Glutamatergic neuron (in vitro differentiated cells): ENCODE data around the gene PCP2. TPM values are rescaled to one million over a fixed set of nuclear protein-coding genes. Genes with fewer than 3 reads are reported as not detected.

Experiments
- DNase-seq: peaks from one replicate; pipeline ENCODE4 v3.0.0; 2022
- H3K27ac Mint-ChIP-seq: one replicate; pipeline ENCODE4 v1.8.0; 2020; ENCODE audit warnings: mild to moderate bottlenecking, mixed read lengths, inconsistent platforms; ENCODE audit not compliant: unreplicated experiment
- H3K27me3 Mint-ChIP-seq: one replicate; pipeline ENCODE4 v1.8.0; 2020; ENCODE audit warnings: mild to moderate bottlenecking, moderate library complexity, mixed read lengths, inconsistent platforms; ENCODE audit not compliant: unreplicated experiment
- H3K36me3 Mint-ChIP-seq: one replicate; pipeline ENCODE4 v1.8.0; 2020; ENCODE audit warnings: mild to moderate bottlenecking, mixed read lengths, inconsistent platforms; ENCODE audit not compliant: unreplicated experiment
- H3K4me1 Mint-ChIP-seq: one replicate; pipeline ENCODE4 v1.8.0; 2020; ENCODE audit warnings: mild to moderate bottlenecking, low read depth, mixed read lengths, inconsistent platforms; ENCODE audit not compliant: unreplicated experiment
- H3K4me3 Mint-ChIP-seq: one replicate; pipeline ENCODE4 v1.8.0; 2020; ENCODE audit warnings: mild to moderate bottlenecking, mixed read lengths, inconsistent platforms; ENCODE audit not compliant: unreplicated experiment
- H3K9me3 Mint-ChIP-seq: one replicate; pipeline ENCODE4 v1.8.0; 2020; ENCODE audit warnings: mild to moderate bottlenecking, moderate library complexity, mixed read lengths, inconsistent platforms; ENCODE audit not compliant: unreplicated experiment
- CTCF ChIP-seq: fragments of 200-600 bp; sonication (generic); IDR thresholded peaks from one replicate; pipeline ENCODE4 v1.5.0; 2021; ENCODE audit not compliant: partially characterized antibody, unreplicated experiment
- microRNA-seq: library from miRNA; unstranded; fragments of <30 nt; microRNA quantifications from one replicate; pipeline ENCODE4, GENCODE V29; 2020; ENCODE audit not compliant: unreplicated experiment
- total RNA-seq: library from RNA; stranded (reverse); fragmentation: NEBNext Ultra II Directional; extraction: Animal tissue kit (Norgen Biotek cat#: 25700); gene quantifications from one replicate; pipeline ENCODE4 v1.2.1, GENCODE V29; 2021; ENCODE audit not compliant: unreplicated experiment

PCP2 gene
- total RNA-seq, 1 donor from 2014 or later = not detected

- H3K4me1 Mint-ChIP-seq = no peaks in the 10 kb centered on the region
- no peak overlapping the region for H3K4me3 Mint-ChIP-seq
- no peak for TF ChIP-seq CTCF
- H3K27ac Mint-ChIP-seq = no peak overlapping the region
- H3K36me3 Mint-ChIP-seq = no peaks in the 10 kb centered on the region
- DNase-seq = no peak
- peaks cover 10% of the 10 kb centered on the region for H3K27me3 Mint-ChIP-seq
- H3K9me3 Mint-ChIP-seq = no peaks in the 10 kb centered on the region
These were observed 51.1 kb downstream of the PCP2 start for GRCh38 chr19:7582446-7582845.

Small RNA genes within 50 kb of the gene (microRNA-seq; reads per million reads assigned to microRNA genes)
- 4.1 reads per million, percentile 28 among the genes with 10 or more reads in this experiment for gene MIR6792

Other genes starting within 250 kb of the PCP2 start
- 2.6 TPM for gene PEX11G, start 144.7 kb downstream of the PCP2 start, total RNA-seq
- gene ZNF358, start 117.6 kb downstream of the PCP2 start, total RNA-seq = 148 TPM
- gene MCOLN1, start 111.1 kb downstream of the PCP2 start, total RNA-seq = 39.8 TPM
- gene PNPLA6, start 98.0 kb downstream of the PCP2 start, total RNA-seq = 82.0 TPM
- 47.6 TPM for gene CAMSAP3, start 37.9 kb downstream of the PCP2 start, total RNA-seq
- 32.8 TPM for gene XAB2, start 4.2 kb downstream of the PCP2 start, total RNA-seq
- gene PET100, start 3.9 kb downstream of the PCP2 start, total RNA-seq = 186 TPM
- 32.8 TPM for gene STXBP2, start 3.4 kb upstream of the PCP2 start, total RNA-seq
- not detected for gene RETN, start 35.3 kb upstream of the PCP2 start, total RNA-seq
- not detected for gene MCEMP1, start 43.4 kb upstream of the PCP2 start, total RNA-seq
- 142 TPM for gene TRAPPC5, start 47.1 kb upstream of the PCP2 start, total RNA-seq
- not detected for gene FCER2, start 68.4 kb upstream of the PCP2 start, total RNA-seq
- 14.8 TPM for gene CLEC4G, start 98.4 kb upstream of the PCP2 start, total RNA-seq
- gene CD209, start 113.8 kb upstream of the PCP2 start, total RNA-seq = not detected
- gene CLEC4M, start 129.5 kb upstream of the PCP2 start, total RNA-seq = not detected
- 36.4 TPM for gene EVI5L, start 196.5 kb upstream of the PCP2 start, total RNA-seq
- gene PRR36, start 240.7 kb upstream of the PCP2 start, total RNA-seq = 37.4 TPM